Measurements from ENCODE around the gene FNDC3B.

FNDC3B gene

DNA sequence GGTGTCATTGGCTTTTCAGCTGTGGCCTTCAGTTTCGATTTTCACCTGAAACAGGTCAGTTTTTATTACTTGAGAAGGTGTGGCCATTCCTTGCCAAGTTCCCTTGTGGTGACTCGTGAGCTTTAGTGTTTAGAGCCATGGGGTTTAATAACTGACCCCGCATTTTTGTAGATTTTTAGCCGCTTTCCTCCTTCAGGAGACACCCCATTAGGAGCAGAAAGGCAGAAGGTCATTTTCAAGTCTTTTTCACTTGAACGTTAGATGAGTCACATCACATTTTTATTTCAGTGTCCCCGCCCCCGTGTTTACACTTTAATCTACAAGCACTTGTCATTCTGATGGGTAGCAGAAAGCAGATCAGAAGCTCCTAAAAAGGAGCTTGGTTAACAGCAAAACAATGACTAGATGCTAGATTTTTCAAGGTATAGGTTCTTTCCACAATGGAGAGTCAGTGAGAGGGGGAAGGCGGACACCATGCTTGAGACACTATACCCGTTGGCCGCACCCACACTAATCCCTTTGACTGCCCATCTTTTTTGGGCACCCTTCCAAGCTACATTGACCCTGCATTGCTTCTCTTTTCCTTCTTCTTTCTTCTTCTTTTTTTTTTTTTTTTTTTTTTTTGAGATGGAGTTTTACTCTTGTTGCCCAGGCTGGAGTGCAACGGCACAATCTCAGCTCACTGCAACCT lies 276.2 kb downstream of the FNDC3B start:
- TF ChIP-seq, protein P1, sequence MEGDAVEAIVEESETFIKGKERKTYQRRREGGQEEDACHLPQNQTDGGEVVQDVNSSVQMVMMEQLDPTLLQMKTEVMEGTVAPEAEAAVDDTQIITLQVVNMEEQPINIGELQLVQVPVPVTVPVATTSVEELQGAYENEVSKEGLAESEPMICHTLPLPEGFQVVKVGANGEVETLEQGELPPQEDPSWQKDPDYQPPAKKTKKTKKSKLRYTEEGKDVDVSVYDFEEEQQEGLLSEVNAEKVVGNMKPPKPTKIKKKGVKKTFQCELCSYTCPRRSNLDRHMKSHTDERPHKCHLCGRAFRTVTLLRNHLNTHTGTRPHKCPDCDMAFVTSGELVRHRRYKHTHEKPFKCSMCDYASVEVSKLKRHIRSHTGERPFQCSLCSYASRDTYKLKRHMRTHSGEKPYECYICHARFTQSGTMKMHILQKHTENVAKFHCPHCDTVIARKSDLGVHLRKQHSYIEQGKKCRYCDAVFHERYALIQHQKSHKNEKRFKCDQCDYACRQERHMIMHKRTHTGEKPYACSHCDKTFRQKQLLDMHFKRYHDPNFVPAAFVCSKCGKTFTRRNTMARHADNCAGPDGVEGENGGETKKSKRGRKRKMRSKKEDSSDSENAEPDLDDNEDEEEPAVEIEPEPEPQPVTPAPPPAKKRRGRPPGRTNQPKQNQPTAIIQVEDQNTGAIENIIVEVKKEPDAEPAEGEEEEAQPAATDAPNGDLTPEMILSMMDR (IDR thresholded peaks at IDR 0.05; ENCODE audit: low read depth, low read length) = no peak
- no peak overlapping the region for H3K4me3 ChIP-seq (ENCODE audit: low read depth, low read length)
- H3K36me3 ChIP-seq = peaks cover 18% of the 10 kb centered on the region
- no peak for DNase-seq
- H3K4me1 ChIP-seq = peaks cover 21% of the 10 kb centered on the region
- H3K27me3 ChIP-seq = no peaks in the 10 kb centered on the region
- no peaks in the 10 kb centered on the region for H3K9me3 ChIP-seq

DNA sequence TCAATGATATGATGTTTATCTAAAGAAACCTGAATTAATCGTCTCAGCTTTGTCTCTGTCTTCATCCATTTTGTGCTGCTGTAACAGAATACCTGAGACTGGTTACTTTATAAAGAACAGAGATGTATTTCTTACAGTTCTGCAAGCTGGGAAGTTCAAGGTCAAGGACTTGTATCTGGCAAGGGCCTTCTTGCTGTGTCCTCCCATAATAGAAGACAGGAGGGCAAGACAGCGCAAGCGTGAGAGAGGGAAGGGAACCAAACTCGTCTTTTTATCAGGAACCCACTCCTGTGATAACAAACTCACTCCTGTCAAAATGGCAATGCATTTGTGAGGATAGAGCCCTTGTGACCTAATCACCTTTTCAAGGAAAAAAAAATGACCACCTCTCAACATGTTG lies 277.4 kb downstream of the FNDC3B start:
- Histone ChIP-seq H3K36me3 (peaks cover 9% of the 10 kb centered on the region), H3K4me1 (peaks cover 21% of the 10 kb centered on the region), H3K9me3 (no peaks in the 10 kb centered on the region), H3K27me3 (no peaks in the 10 kb centered on the region), H3K4me3 (ENCODE audit: low read depth, low read length) (no peak overlapping the region)
- no peak for DNase-seq
- TF ChIP-seq, protein P1 (IDR thresholded peaks at IDR 0.05; ENCODE audit: low read depth, low read length) = no peak

DNA sequence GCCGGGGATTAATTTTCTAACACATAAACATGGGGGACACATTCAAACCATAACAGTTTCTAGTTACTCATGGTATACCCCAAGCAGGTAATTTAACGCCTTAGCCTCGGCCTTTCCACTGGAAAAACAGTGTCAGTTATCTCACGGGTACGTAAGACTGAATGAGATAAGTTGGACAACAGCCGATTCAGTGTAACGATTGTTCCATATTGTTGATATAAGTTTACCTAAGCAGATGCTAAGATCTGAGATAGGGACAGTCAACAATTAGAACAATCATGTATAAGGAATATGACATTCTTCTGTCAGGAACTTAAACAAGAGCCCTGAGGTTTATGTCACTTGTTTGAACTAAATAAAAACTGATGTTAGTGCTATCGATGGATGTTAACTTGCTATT lies 278.1 kb downstream of the FNDC3B start:
- Histone ChIP-seq H3K27me3 (no peaks in the 10 kb centered on the region), H3K4me3 (ENCODE audit: low read depth, low read length) (no peak overlapping the region; the same call in 1 of the 2 replicates), H3K9me3 (no peaks in the 10 kb centered on the region), H3K4me1 (peaks cover 21% of the 10 kb centered on the region), H3K36me3 (peaks cover 9% of the 10 kb centered on the region)
- TF ChIP-seq, protein P1 (IDR thresholded peaks at IDR 0.05; ENCODE audit: low read depth, low read length) = no peak
- DNase-seq = no peak

DNA sequence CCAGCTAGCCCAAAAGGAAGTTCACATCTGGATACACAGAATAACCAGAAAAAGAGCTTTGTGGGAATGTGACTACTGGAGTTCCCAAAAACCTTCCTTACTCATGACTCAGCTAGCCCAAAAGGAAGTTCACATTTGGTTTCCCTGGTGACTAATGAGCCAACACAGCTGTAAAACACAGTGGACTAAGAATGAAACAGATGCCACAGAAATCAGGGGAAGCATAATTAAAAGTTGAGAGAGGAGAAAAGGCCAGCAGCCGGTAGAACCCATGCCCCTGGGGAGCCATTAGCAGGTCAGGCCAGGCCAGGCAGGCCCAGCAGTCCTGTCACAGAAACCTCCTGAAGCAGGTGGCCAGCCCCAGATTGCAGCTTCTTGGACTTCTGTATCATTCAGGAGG lies 278.6 kb downstream of the FNDC3B start:
- TF ChIP-seq, protein P1 (IDR thresholded peaks at IDR 0.05; ENCODE audit: low read depth, low read length) = no peak
- DNase-seq = peak; percentile 86
- H3K9me3 ChIP-seq = no peaks in the 10 kb centered on the region
- peaks cover 9% of the 10 kb centered on the region for H3K36me3 ChIP-seq
- H3K4me1 ChIP-seq = peaks cover 21% of the 10 kb centered on the region
- no peaks in the 10 kb centered on the region for H3K27me3 ChIP-seq
- no peak overlapping the region; the same call in 1 of the 2 replicates for H3K4me3 ChIP-seq (ENCODE audit: low read depth, low read length)

DNA sequence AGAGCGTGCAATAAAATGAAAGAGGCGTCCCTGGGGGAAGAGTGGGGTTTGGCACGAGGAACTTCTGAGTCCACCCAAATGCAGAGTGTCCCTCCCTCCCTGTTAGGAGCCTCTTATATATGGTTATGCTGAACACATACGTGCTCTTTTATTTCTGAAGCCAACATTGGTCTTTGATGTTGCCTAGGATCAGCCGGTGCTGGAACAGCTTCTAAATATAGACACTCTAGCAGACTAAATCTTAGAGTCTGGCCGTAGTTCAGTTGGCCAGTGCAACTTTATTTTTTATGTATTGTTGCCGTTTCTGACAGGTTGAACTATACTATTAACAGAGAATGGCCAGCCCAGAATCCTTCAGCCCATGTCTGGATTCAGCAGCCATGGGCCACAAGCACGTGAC lies 280.2 kb downstream of the FNDC3B start:
- Histone ChIP-seq H3K4me3 (ENCODE audit: low read depth, low read length) (no peak overlapping the region), H3K4me1 (peaks cover 20% of the 10 kb centered on the region), H3K36me3 (peaks cover 9% of the 10 kb centered on the region), H3K27me3 (no peaks in the 10 kb centered on the region), H3K9me3 (no peaks in the 10 kb centered on the region)
- DNase-seq = no peak
- TF ChIP-seq, protein P1 (IDR thresholded peaks at IDR 0.05; ENCODE audit: low read depth, low read length) = no peak

DNA sequence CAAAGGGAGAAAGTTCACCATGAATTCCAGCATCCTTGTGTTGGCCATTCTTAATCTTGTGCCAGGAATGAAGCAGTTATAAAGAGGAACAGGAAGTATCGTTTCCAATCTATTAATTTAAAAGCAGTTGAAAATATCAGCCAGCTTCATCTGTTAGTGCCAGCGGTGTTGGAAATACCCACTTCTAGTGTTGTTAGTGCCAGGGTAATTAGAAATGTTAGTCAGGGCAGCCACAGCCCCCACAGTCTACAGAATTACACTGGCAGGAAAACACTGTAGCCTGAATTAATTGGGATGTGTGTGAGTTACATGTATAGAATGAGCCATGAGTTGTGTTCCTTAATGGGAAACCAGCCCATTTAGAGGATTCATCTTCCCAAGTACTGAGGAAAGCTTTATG lies 281.1 kb downstream of the FNDC3B start:
- Histone ChIP-seq H3K36me3 (peaks cover 9% of the 10 kb centered on the region), H3K9me3 (no peaks in the 10 kb centered on the region), H3K27me3 (no peaks in the 10 kb centered on the region), H3K4me3 (ENCODE audit: low read depth, low read length) (no peak overlapping the region), H3K4me1 (peaks cover 16% of the 10 kb centered on the region)
- no peak for DNase-seq
- TF ChIP-seq, protein P1 (IDR thresholded peaks at IDR 0.05; ENCODE audit: low read depth, low read length) = no peak

Data from BE2C (cell line).